ENCODE measurements around the gene WDR91.

Gene WDR91

DNA sequence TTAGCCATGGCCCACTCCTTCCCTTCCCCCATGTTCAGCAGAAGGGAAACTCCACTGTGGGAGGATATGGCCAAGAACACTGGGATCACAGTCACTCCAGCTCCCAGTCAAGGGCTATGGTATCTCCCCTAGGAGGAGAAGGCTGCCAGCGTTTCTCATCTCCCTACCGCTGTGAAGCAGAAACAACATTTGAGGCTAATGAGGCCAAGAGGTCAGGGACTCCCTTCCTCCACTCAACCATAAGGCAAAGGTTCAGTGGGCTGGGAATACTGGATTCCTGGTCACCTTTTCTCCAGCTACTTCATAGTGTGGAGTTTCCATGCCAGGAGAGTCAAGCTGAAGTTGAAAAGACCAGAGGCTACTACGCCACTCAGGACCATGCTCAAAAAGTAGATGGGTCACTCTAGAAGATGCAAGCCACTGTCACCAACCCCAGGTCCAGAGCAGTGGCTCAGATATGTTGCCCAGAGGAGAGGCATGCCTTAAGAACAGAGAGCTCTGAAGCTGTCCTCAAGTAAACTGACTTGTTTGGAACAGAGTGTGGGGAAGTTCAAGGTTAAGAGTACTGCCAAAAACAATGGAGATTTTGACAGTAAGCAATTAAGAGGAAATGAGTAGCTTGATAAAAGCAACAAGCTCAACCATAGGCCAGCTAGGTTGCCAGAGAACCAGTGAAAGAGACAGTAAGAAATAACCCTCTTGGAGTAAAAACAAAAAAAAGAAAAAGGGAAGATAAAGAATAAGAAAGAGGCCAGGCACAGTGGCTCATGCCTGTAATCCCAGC lies 67.2 kb downstream of the WDR91 start:
- Histone ChIP-seq H2AFZ (ENCODE audit: low read depth, low read length) (no peak overlapping the region), H3K4me2 (ENCODE audit: insufficient read depth, low read length) (no peak overlapping the region), H3K4me1 (ENCODE audit: insufficient read depth, low read length) (peaks cover 21% of the 10 kb centered on the region), H3K9me3 (ENCODE audit: insufficient read depth, low read length, severe bottlenecking) (no peaks in the 10 kb centered on the region), H3K36me3 (ENCODE audit: insufficient read depth, low read length) (no peaks in the 10 kb centered on the region), H3K27me3 (ENCODE audit: insufficient read depth, low read length, poor library complexity) (no peaks in the 10 kb centered on the region), H3K27ac (ENCODE audit: low read length) (no peak overlapping the region), H4K20me1 (ENCODE audit: insufficient read depth, low read length) (no peaks in the 10 kb centered on the region), H3K4me3 (ENCODE audit: low read depth in 1 of 2, low read length in 2 of 2) (no peak overlapping the region), H3K9ac (ENCODE audit: low read depth, low read length) (no peak overlapping the region), H3K79me2 (ENCODE audit: insufficient read depth, low read length) (no peaks in the 10 kb centered on the region)
- no peak for ATAC-seq (ENCODE audit: insufficient read depth, low read depth)
- TF ChIP-seq CTCF (IDR thresholded peaks at IDR 0.05; ENCODE audit: borderline replicate concordance, extremely low read depth, low read length, poor library complexity, severe bottlenecking) (no peak), EZH2 (IDR thresholded peaks at IDR 0.05; ENCODE audit: borderline replicate concordance, low read depth, low read length, severe bottlenecking) (no peak)
- no peak for DNase-seq
